ENCODE data around the gene CFAP69.
"Not testable (repeated sequence)": the region's sequence is repeated elsewhere in the genome, so short reads cannot be mapped to it uniquely, and the experiment has no call there.

The CFAP69 gene

GRCh38 chr7:90232430-90232829, 12.5 kb upstream of the CFAP69 start:
- no peak for DNase-seq

GRCh38 chr7:90233569-90233968, 11.4 kb upstream of the CFAP69 start:
- no peak for DNase-seq

DNA sequence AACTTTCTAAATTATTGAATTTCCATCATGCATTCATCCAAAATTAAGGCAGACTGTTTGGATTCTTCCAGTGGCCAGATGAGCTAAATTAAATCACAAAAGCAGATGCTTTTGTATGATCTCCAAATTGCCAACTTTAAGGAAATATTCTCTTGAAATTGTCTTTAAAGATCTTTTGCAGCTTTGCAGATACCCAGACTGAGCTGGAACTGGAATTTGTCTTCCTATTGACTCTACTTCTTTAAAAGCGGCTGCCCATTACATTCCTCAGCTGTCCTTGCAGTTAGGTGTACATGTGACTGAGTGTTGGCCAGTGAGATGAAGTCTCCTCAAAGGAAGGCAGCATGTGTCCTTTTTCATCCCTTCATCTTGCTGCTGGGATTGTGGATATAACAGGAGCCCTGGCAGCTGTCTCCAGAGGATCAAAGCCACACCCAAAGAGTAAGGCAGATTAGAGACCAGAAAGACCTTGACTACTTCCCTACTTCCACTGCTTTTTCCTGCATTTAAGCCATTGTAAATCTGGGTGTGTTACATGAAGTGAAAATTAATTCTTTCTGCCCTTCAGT, 8.2 kb upstream of the CFAP69 start:
- DNase-seq, result no peak

GRCh38 chr7:90238022-90238421, 7.0 kb upstream of the CFAP69 start:
- no peak for DNase-seq

DNA sequence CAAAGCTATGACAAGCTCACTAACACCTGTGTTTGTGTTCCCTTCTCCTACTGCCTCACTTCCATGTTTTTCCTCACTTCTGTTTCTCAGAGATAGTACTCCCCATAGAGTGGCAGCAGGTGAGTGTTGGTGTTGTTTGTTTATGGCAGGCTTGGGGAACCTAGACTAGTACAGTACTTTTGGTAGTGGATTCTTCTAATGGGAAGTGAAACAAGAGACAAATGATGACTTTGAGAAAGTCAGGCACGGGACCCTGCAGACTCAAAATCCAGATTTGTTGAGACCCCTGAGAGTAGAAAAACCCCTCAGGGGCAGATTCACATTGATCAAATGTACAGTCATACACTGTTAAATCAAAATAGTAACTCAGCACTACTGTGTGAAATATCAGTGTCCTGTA, 6.4 kb upstream of the CFAP69 start:
- no peak for DNase-seq

GRCh38 chr7:90239050-90239449, 5.9 kb upstream of the CFAP69 start:
- DNase-seq, result no peak

DNA sequence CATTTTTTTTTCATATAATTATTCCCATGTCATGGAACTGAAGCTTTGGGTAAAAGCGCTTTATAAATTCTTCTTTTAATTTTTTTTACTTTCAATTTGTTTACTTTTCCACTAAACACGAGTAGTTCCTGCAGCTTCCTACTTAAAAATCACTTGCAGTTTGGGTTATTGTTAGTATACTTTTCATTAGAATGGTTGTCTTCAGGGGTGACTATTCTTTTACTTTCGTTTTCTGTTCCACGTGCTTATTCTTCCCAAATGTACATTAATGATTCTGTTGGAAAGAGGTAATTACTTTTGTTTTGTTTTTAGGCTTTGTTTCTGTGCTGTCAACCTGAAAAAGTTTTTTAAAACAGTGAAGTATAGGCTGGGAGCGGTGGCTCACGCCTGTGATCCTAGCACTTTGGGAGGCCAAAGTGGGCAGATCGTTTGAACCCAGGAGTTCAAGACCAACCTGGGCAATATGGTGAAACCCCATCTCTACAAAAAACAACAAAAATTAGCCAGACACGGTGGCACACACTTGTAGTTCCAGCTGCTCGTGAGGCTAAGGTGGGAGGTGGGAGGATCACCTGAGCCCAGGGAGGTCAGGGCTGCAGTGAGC, 5.2 kb upstream of the CFAP69 start:
- no peak for DNase-seq

DNA sequence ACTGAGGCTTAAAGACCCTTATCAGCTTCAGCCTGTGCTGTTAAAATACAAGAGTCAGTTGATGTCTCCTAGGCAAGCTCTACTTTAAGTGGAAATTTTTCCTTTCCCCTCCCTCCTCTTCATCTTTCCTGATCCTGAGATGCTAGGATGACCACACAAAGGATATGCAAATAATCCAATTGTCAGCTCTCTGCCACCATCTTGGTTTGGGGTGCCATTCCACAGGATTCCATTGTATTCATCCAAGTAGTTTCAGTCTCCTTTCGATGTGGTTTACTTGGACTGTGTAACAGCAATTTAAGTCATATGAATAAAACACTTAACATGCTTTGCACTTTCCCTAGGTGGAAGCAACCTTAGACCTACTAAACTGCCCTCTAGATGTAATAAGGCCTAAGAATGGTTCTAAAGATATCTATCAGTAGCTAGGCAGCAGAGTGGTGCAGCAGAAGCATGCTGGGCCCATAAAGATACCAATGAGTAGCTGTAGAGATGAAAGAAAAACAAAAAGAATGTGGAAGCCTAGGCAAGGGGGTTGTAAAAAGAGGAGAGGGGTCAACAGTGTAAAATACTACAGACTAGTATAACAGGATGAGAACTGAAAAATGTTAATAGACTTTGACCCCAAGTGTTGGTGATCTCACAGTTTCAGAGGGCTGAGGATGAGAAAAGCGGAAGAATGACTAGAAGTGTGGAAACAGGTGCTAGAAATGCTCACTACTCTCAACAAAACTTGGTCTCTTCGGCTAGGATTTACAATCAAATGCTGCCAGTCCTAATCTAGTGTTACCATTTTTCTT, 2.4 kb upstream of the CFAP69 start:
- no peak for DNase-seq

- DNase-seq, result no peak
Observed at GRCh38 chr7:90243556-90243955, 1.4 kb upstream of the CFAP69 start.

DNA sequence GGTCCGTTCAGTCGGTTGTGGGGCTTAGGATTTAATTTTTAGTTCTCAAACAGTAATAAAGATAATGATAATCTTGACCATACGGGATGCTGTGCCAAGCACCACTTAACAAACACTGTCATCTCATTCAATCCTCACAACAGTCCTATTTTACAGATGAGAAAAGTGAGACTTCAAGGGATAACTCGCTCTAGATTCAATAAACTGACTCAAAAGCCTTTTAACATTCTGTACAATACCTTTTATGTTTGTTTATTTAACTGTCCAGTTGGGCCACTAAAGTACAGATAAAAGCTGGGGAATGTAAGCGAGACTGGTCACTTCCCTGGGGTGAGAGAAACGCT, 437 bp upstream of the CFAP69 start:
- DNase-seq, result no peak

DNA sequence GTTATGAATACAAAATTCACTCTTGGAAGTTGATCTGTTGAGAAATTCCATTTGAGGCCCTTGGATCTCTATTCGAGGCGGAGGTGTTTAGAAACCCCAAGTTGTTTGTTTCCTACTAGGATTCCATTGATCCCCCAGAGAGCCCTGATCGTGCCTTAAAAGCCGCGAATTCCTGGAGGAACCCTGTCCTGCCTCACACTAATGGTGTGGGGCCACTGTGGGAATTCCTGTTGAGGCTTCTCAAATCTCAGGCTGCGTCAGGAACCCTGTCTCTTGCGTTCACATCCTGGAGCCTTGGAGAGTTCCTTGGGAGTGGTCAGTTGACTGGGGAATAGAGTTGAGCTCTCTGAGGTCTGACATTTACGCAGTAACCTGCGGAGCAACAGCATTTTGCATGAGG, 1.2 kb downstream of the CFAP69 start:
- DNase-seq, result no peak

- DNase-seq, result no peak
Observed at GRCh38 chr7:90248706-90249105, 3.7 kb downstream of the CFAP69 start.

- DNase-seq, result no peak
Observed at GRCh38 chr7:90250601-90251303, 5.8 kb downstream of the CFAP69 start.

- DNase-seq, result no peak
Observed at GRCh38 chr7:90251304-90251635, 6.3 kb downstream of the CFAP69 start.

DNA sequence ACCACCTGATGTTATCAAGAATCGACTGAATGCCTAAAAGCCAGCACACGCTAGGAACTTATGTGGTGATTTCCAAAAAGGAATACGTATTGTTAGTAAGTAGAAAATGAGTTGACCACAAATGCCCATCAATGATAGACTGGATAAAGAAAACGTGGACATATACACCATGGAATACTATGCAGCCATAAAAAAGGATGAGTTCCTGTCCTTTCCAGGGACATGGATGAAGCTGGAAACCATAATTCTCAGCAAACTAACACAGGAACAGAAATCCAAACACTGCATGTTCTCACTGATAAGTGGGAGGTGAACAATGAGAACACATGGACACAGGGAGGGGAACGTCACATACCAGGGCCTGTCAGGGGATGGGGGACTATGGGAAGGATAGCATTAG, 11.0 kb downstream of the CFAP69 start:
- not testable (repeated sequence) for DNase-seq

GRCh38 chr7:90256778-90257177, 11.8 kb downstream of the CFAP69 start:
- no peak for DNase-seq

DNA sequence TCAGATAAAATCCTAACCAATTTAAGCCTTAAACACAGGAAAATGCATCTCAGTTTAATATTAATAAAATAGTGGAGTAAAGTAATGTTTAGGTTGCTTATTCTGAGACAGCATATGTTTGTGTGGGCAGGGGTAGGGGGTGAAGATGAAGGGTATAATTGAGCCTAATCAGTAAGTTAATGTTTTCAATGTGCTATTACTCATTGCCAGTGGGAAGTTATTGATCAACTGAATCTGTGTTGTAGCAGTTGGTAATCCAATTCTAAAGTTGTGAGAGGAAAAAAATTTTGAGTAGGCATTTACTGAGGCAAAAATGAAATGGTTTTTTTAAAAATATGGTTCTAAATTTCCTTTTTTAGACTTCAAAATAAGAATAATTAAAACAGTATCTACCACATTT, 16.5 kb downstream of the CFAP69 start:
- no peak for DNase-seq

DNA sequence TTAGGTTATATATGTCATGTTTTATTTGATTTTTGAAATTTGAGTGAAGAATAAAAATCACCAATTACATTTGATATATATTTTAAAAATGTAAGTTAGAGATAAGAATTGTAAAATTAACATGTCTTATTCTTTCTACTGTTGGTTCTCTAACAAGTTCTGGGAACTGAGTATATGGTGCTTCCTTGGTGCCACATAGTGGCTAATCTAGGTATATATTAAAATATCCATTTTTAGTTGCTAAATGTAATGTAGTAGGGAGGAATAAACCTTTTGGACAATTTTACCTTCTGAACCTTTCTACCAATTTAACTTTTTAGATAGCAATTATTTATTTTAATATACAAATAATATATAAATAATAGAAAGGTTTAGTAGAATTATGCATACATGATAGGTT, 17.5 kb downstream of the CFAP69 start:
- DNase-seq, result no peak

DNA sequence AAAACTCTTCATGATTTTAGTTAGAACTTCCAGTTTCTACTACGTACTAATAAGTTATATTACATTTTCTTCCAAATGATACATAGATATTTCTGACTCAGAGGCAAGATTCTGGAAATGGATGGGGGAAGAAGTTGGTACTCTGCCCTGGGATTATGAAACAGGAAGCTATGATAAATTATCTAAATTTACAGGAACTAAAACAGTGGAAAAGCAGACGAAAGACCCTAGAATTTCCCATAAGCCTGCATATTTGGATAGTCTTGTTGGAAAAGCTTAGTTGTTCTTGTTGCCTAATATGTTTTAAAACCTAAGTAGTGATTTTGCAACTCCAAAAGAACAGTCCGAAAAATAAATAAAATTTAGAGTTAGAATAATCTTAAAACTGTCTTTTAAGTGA, 21.8 kb downstream of the CFAP69 start:
- no peak for DNase-seq

GRCh38 chr7:90267263-90267858, 22.4 kb downstream of the CFAP69 start:
- DNase-seq, result no peak

DNA sequence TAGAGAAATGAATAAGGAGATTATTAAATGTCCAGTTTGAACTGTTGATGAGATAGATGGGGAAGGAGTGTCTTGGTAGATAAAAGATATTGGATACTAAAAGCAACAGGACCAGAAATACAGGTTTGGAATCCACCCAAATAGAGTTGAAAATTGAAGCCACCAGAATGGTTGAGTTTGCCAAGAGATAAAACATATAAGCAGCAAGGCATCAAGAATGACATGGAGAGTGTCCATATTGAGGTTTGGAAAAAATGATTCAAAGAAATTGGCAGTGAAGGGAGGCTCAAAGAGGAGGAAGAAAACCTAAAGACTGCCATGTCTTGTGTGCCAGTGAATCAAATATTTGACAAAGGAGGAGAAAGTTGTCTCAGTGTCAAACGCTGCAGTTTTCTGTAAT, 24.2 kb downstream of the CFAP69 start:
- DNase-seq, result no peak

GRCh38 chr7:90270431-90271178, 25.6 kb downstream of the CFAP69 start:
- no peak for DNase-seq

DNA sequence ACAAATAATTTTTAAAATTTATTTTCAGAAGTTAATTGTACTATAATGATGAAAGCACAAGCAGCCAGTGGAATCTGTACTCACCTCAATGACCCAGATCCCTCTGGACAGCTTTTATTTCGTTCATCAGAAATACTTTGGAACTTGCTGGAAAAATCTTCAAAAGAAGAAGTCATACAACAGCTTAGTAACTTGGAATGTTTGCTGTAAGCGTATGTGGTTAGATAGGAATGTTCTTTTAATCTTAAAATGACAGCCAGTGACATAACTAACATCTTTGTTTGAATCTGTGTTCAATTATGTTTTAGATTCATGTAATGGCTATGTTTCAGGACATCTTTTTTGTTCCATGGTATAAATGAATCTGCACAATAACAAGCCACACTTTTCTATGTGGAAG, 26.8 kb downstream of the CFAP69 start:
- DNase-seq, result no peak

All from activated naive CD4-positive, alpha-beta T cell (primary cell).